GM21529 (cell line): ENCODE measurements around the gene GDPD1.
"Not testable (repeated sequence)": the region's sequence is repeated elsewhere in the genome, so short reads cannot be mapped to it uniquely, and the experiment has no call there.

Experiments
- ATAC-seq: cut with Tn5 transposase; IDR thresholded peaks from one replicate; pipeline ENCODE4 v1.9.1; 2021; ENCODE audit not compliant: unreplicated experiment

Gene GDPD1

GRCh38 chr17:59311521-59311920 lies 91.2 kb downstream of the GDPD1 start:
- not testable (repeated sequence) for ATAC-seq

- ATAC-seq, result no peak
These were observed 95.6 kb downstream of the GDPD1 start for GRCh38 chr17:59315866-59316265.
